NCI-H1105 (cell line): Measurements from ENCODE around the gene RNF10.
"Not testable (repeated sequence)": the region's sequence is repeated elsewhere in the genome, so short reads cannot be mapped to it uniquely, and the experiment has no call there.

Experiments used
- DNase-seq: peaks from one replicate; lab custom pipeline; 2025; lab: John Stamatoyannopoulos, UW

The RNF10 gene

GRCh38 chr12:120580787-120581723, 46.9 kb downstream of the RNF10 start, which contains the start of gene POP5:
Gene POP5, minus strand, starts transcription at chr12:120581402. Its CDS starts 40 bp downstream, at chr12:120581362.
- peak; percentile 99 for DNase-seq

GRCh38 chr12:120581998-120582397, 47.8 kb downstream of the RNF10 start:
- no peak for DNase-seq

DNA sequence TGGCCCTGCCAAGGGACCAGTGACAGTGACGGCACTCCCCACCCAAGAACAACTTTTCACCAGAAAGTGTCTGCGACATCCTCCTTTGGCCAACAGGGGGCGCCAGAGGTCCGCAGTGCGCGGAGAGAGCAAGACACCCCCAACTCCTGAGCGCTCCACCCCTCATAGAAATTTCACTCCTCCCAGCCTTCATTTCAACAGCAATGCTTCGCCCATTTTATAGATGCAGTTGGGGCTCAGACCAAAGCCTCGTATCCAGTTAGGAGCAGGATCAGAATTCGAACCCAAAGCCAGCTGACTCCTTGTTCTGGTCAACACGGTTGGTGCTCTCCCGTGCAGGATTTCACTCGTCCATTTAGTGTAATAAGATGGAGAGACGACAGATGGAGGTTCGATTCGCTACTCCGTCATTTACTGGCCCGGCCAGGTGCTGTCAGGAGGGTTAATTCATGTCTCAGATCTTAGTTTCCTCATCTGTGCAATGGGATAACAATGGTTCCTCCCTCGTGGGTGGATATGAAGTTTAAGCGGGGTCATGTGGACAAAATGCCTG, 49.4 kb downstream of the RNF10 start:
- DNase-seq, result peak; percentile 30

DNA sequence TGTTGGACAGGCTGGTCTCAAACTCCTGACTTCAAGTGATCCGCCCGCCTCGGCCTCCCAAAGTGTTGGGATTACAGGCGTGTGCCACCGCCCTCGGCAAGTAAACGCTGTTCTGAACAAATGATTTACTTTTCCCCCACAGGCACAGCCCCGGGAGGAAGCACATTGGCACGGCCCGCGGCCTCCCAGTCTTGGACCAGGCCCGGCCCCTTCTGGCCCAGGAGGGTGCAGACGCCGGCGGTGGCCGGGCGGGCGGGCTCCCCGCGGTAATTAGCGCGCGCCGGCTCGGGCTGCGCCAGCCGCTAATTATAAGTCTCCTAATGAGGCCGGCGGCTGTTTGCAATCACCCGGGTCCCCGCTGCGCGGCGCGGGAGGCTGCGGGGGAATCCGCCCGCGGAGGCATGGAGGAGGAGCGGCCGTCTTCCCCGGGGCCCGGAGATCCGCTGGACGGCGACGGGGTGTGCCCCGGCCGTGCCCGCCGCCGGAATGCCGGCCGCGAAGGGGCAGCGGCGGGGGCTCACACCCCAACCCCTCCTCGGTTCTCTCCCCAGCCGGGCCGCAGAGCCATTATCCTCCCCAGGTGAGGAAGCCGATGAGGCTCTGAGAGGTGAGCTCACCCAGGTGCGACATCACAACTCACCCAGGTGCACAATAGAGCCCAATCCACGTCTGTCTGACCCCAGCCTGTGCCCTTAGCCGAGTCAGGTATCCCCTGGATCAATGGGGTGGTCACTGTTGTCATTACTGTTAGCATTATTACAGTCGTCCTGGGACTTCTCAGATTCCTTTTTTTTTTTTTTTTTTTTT, 50.4 kb downstream of the RNF10 start:
- DNase-seq, result peak; percentile 51

DNA sequence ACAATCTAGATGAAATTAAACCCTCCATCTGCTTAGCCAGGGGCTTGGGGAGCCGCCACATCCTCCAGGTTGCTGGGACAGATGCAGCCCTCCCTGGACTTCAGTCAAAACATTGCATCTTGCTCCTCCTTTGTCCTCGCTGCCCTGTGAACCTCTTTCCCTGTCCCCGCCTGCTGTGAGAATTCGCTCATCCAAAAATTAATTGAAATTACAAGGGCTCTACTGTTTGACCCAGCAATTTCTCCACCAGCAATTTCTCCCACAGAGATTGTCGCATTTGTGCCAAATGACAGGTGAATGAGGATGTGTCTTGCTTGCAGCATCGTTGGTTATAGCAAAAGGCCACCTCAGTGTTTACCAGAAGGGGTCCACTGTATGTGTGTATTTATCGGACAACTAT, 52.0 kb downstream of the RNF10 start:
- DNase-seq, result no peak

- DNase-seq, result no peak
Observed at GRCh38 chr12:120586860-120587259, 52.7 kb downstream of the RNF10 start.

GRCh38 chr12:120588371-120588770, 54.2 kb downstream of the RNF10 start:
- no peak for DNase-seq

DNA sequence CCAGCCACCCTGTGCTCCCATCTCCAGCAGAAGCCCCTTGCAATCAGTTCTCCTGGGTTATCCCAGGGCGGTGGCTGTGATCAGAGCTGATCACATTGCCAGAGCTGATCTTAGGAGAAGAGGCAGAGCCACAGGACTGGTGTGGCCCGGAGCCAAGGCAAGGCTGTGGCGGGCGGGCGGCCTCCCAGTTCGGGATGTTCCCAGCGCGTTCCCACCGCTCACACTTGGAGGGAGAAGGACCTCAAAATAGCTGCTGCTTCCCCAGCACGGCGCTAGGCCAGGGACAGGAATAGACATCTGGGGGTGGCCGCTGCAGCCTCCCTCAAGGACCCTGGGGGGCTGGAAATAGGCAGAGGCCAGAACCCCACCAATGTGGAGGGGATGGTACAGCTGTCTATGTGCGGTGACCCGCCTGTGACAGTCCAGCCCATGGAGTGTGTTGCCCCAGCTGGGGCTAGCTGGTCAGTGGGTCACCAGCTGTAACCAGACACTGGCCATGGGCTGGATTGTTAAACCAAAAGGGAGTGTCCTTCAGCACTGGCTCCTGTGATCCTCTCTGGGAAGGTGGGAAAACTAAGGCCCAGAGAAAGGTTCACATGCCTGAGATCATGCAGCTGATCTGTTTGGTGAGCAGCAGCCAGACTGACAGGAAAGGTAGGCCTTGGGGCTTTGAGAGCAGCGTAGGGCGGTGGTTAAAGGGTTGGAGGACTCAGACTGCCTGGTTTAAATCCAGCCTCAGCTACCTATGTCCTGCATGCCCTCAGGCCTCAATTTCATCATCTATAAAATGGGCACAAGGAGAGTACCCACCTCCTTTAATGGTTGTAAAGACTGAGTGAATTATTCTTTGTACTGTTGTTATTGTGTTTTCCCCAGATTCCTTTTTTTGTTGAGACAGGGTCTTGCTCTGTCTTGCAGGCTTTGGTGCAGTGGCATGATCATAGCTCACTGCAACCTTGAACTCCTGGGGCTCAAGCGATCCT, 55.1 kb downstream of the RNF10 start:
- no peak for DNase-seq

- DNase-seq, result no peak
Observed at GRCh38 chr12:120590741-120591407, 56.7 kb downstream of the RNF10 start.

DNA sequence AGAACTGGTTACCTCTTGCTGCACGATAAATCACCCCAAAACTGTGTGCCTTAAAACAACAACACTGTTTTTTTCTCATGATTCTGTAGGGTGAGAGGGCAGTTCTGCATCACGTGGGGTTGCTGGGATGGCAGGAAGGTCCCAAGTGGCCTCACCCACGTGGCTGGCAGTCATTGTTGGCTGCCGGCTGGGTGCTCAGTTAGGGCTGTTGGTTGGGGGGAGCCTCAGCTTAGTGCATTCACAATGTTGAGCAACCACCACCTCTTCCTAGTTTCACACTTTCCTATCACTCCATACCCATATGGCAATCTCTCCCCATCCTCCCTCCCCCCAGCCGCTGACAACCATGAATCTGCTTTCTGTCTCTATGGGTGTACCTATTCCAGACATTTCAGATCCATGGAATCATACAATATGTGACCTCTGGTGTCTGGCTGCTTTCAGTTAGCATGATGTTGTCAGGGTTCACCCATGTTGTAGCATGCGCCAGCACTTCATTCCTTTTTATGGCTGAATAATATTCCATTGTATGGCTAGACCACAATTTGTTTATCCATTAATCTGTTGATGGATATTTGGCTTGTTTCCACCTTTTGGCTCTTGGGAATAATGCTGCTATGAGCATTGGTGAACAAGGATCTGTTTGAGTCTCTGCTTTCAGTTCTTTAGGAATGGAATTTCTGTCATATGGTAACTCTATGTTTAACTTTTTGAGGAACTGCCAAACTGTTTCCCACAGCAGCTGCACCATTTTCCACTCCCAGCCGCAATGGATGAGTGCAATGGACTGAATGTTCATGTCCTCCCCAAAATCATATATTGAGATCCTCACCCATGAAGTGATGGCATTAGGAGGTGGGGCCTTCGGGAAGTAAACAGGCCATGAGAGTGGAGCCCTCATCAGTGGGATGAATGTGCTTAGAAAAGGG, 58.2 kb downstream of the RNF10 start:
- no peak for DNase-seq

- DNase-seq, result no peak
Observed at GRCh38 chr12:120596901-120597300, 62.7 kb downstream of the RNF10 start.

- no peak for DNase-seq
Observed at GRCh38 chr12:120597861-120598260, 63.7 kb downstream of the RNF10 start.

DNA sequence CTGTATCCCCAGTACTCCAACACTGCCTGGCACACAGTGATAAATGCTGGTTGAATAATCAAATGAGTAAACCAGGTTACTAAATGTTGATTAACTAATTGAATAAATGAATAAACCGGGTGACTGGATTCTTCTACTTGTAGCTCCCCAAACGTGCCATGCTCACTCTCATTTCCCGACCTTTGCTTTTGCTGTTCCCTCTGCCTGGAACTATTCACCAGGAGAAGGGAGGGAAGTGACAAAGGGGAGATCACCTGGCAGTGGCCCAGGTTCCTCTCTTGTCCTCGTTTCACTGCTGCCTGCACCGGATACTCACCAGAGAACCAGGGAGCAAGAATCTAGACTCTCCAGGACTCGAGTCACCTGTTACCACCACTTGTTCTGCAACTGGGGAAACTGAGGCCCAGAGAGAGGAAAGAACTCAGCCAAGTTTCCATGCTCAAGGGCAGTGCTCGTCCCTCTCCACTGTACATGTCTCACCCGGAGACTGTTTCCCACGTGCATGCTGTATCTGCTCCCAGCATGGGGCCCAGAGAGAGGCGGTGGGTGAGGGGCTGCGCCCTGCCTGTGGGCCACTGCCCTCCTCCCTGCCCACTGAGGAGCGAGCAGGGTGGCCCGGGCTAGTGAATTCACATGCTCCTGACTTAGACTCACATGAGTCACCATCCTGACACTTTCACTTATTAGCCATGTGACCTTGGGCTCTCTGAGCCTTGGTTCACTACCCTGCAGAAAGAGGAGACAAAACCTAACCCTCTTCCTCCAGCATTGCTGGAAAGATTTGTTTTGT, 64.7 kb downstream of the RNF10 start:
- no peak for DNase-seq

DNA sequence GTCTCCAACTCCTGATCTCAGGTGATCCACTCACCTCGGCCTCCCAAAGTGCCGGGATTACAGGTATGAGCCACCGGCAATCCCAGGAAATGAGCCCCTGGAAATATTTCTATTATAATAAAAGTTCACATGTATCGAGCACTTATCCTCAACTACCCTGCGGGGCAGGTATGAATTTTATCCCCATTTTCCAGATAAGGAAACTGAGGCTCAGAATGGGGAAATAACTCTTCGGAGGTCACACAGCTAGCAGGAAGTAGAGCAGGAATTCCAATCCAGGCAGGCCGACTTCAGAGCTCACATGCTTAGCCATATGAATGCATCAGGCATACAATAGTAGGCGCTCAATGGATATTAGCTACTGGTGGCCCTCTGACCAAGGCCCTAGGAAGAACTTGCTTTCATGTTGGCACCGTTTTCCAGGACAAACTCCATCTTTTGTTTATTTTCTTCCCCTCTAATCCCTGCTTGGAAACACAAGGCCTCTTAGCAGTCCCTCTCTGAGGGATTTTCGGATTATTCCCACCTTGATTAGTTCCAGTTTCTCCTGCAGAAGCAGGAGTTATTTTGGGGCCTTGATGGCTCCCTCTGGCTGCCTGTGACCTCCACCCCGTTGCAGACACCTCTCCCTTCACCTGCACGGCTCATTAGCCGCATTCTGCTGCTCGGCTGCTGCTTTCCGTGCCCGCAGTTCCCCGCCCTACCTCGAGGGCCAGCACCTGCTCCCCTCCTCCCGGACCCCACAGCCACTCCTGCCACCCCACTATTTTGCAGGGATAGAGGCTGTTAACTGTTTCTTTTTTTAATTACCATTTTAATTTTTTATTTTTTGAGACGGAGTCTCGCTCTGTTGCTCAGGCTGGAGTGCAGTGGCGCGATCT, 65.8 kb downstream of the RNF10 start:
- no peak for DNase-seq

DNA sequence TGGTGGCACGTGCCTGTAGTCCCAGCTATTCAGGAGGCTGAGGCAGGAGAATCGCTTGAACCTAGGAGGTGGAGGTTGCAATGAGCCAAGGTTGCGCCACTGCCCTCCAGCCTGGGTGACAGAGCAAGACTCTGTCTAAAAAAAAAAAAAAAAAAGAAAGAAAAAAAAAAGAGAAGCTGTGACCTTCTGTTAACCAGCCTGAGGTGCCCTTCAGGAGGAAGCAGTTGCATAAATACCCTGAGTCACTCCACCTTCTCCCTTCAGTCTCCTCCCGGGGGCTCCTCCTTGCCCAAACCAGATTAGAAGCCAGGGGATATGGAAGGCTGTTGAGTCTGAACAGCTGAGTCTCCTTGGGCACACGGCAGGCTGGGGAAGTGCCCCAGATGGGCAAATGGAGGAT, 68.3 kb downstream of the RNF10 start:
- DNase-seq, result not testable (repeated sequence)

- DNase-seq, result no peak
Observed at GRCh38 chr12:120610560-120610959, 76.4 kb downstream of the RNF10 start.

DNA sequence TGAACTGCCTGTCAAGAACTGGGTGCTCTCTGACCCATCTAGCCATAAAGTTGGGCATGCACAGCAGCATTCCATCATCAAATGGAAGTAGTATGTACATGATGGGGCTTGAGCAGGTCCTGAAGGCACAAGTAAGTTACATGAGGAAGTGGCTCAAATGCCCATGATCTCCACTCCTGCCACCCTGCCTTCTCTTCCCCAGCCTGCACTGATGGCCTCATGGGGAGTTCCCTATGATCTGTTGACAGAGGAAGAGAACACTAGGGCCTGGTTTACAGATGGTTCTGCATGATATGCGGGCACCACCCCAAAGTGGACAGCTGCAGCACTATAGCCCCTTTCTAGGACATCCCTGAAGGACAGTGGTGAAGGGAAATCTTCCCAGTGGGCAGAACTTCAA, 77.4 kb downstream of the RNF10 start:
- not testable (repeated sequence) for DNase-seq

DNA sequence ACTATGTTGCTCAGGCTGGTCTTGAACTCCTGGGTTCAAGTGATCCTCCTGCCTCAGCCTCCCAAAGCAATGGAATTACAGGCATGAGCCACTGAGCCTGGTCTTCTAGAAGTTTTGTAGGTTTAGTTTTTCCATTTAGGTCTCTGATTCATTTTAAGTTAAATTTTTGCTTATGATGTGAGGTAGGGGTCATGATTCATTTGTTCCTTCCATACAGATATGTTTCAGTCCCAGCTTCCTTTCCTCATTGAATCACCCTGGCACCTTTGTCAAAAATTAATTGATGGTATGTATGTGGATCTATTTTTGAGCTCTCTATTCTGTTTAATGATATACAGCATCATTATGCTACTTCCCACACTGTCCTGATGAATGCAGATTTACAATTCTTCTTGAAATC, 80.7 kb downstream of the RNF10 start:
- no peak for DNase-seq
